HEK293 (cell line): Measurements from ENCODE around the gene STUB1.
A peak's percentile ranks its signal among the peaks of the same experiment; 100 is the strongest.

Experiments
- BCL11B ChIP-seq: fragments of 450-650 bp; formaldehyde crosslinking; IDR thresholded peaks from 2 replicates; pipeline ENCODE4 v1.5.1; 2016; ENCODE audit warnings: low read depth, missing biosample characterization, missing genetic modification characterization
- BCL6B ChIP-seq: fragments of 450-650 bp; formaldehyde crosslinking; IDR thresholded peaks from 2 replicates; pipeline ENCODE4 v1.5.1; 2017; ENCODE audit warnings: missing biosample characterization, missing genetic modification characterization
- KLF1 ChIP-seq: fragments of 450-650 bp; formaldehyde crosslinking; IDR thresholded peaks from 2 replicates; pipeline ENCODE4 v1.5.1; 2016; ENCODE audit warnings: missing biosample characterization, missing genetic modification characterization
- KLF9 ChIP-seq: fragments of 450-650 bp; formaldehyde crosslinking; IDR thresholded peaks from 2 replicates; pipeline ENCODE4 v1.5.1; 2016; ENCODE audit warnings: missing biosample characterization, missing genetic modification characterization, low read depth
- OVOL3 ChIP-seq: fragments of 450-650 bp; formaldehyde crosslinking; IDR thresholded peaks from 2 replicates; pipeline ENCODE4 v1.5.1; 2016; ENCODE audit warnings: missing biosample characterization, missing genetic modification characterization
- PRDM6 ChIP-seq: fragments of 450-650 bp; formaldehyde crosslinking; IDR thresholded peaks from 2 replicates; pipeline ENCODE4 v1.5.1; 2017; ENCODE audit warnings: missing biosample characterization, missing genetic modification characterization
- SP3 ChIP-seq: fragments of 450-650 bp; formaldehyde crosslinking; IDR thresholded peaks from 2 replicates; pipeline ENCODE4 v1.5.1; 2016; ENCODE audit warnings: missing biosample characterization, missing genetic modification characterization
- ZNF133 ChIP-seq: fragments of 450-650 bp; formaldehyde crosslinking; IDR thresholded peaks from 2 replicates; pipeline ENCODE4 v1.5.1; 2016; ENCODE audit warnings: missing biosample characterization, missing genetic modification characterization
- ZNF175 ChIP-seq: fragments of 450-650 bp; formaldehyde crosslinking; IDR thresholded peaks from 2 replicates; pipeline ENCODE4 v1.5.1; 2016; ENCODE audit warnings: missing biosample characterization, missing genetic modification characterization
- ZNF184 ChIP-seq: fragments of 450-650 bp; IDR thresholded peaks from 2 replicates; pipeline ENCODE4 v1.5.1; 2018; ENCODE audit warnings: missing biosample characterization, mild to moderate bottlenecking, missing genetic modification characterization
- ZNF2 ChIP-seq: fragments of 450-650 bp; formaldehyde crosslinking; IDR thresholded peaks from 2 replicates; pipeline ENCODE4 v1.5.1; 2016; ENCODE audit warnings: missing biosample characterization, missing genetic modification characterization
- ZNF202 ChIP-seq: fragments of 450-650 bp; formaldehyde crosslinking; IDR thresholded peaks from 2 replicates; pipeline ENCODE4 v1.5.1; 2016; ENCODE audit warnings: missing biosample characterization, missing genetic modification characterization, borderline replicate concordance
- ZNF24 ChIP-seq: fragments of 450-650 bp; formaldehyde crosslinking; IDR thresholded peaks from 2 replicates; pipeline ENCODE4 v1.5.1; 2016; ENCODE audit warnings: missing biosample characterization, missing genetic modification characterization
- ZNF26 ChIP-seq: fragments of 450-650 bp; formaldehyde crosslinking; IDR thresholded peaks from 2 replicates; pipeline ENCODE4 v1.5.1; 2016; ENCODE audit warnings: missing biosample characterization, missing genetic modification characterization
- ZNF280D ChIP-seq: fragments of 450-650 bp; formaldehyde crosslinking; IDR thresholded peaks from 2 replicates; pipeline ENCODE4 v1.5.1; 2016; ENCODE audit warnings: missing biosample characterization, missing genetic modification characterization
- ZNF391 ChIP-seq: fragments of 450-650 bp; formaldehyde crosslinking; IDR thresholded peaks from 2 replicates; pipeline ENCODE4 v1.5.1; 2016; ENCODE audit warnings: low read depth, missing biosample characterization, missing genetic modification characterization, borderline replicate concordance
- ZNF449 ChIP-seq: fragments of 450-650 bp; formaldehyde crosslinking; IDR thresholded peaks from 2 replicates; pipeline ENCODE4 v1.5.1; 2017; ENCODE audit warnings: missing biosample characterization, mild to moderate bottlenecking, missing genetic modification characterization, moderate library complexity
- ZNF473 ChIP-seq: fragments of 450-650 bp; formaldehyde crosslinking; IDR thresholded peaks from 2 replicates; pipeline ENCODE4 v1.5.1; 2017; ENCODE audit warnings: missing biosample characterization, missing genetic modification characterization
- ZNF501 ChIP-seq: fragments of 450-650 bp; formaldehyde crosslinking; IDR thresholded peaks from 2 replicates; pipeline ENCODE4 v1.5.1; 2016; ENCODE audit warnings: missing biosample characterization, missing genetic modification characterization
- ZNF548 ChIP-seq: fragments of 450-650 bp; formaldehyde crosslinking; IDR thresholded peaks from 2 replicates; pipeline ENCODE4 v1.5.1; 2016; ENCODE audit warnings: missing biosample characterization, missing genetic modification characterization
- ZNF549 ChIP-seq: fragments of 450-650 bp; IDR thresholded peaks from 2 replicates; pipeline ENCODE4 v1.5.1; 2018; ENCODE audit warnings: missing biosample characterization, missing genetic modification characterization, mild to moderate bottlenecking, inconsistent platforms, moderate library complexity
- ZNF600 ChIP-seq: fragments of 450-650 bp; formaldehyde crosslinking; IDR thresholded peaks from 2 replicates; pipeline ENCODE4 v1.5.1; 2016; ENCODE audit warnings: missing biosample characterization, missing genetic modification characterization
- ZNF707 ChIP-seq: fragments of 450-650 bp; formaldehyde crosslinking; IDR thresholded peaks from 2 replicates; pipeline ENCODE4 v1.5.1; 2016; ENCODE audit warnings: missing biosample characterization, missing genetic modification characterization
- ZNF776 ChIP-seq: fragments of 450-650 bp; formaldehyde crosslinking; IDR thresholded peaks from 2 replicates; pipeline ENCODE4 v1.5.0; 2017; ENCODE audit warnings: missing biosample characterization, missing genetic modification characterization, borderline replicate concordance
- ZSCAN18 ChIP-seq: fragments of 450-650 bp; formaldehyde crosslinking; IDR thresholded peaks from 2 replicates; pipeline ENCODE4 v1.5.1; 2016; ENCODE audit warnings: missing biosample characterization, missing genetic modification characterization

Gene STUB1

GRCh38 chr16:678858-679813 lies 1.1 kb upstream of the STUB1 start (continued):
- TF ChIP-seq ZNF549 (no peak), KLF9 (peak; percentile 91), ZNF473 (tag by site-specific recombination) (no peak), ZNF26 (tag by site-specific recombination) (no peak), ZNF501 (no peak; the same call in none of the 2 replicates), PRDM6 (tag by site-specific recombination) (no peak), ZNF184 (tag by site-specific recombination) (no peak), ZNF202 (no peak), KLF1 (tag by site-specific recombination) (peak; percentile 92), ZNF776 (no peak), ZNF2 (tag by site-specific recombination) (0 out of 2 replicates have a peak, but pooled peaks have one; percentile 16), ZNF175 (no peak), BCL11B (tag by site-specific recombination) (no peak), ZNF280D (tag by site-specific recombination) (no peak), ZSCAN18 (tag by site-specific recombination) (no peak), SP3 (tag by site-specific recombination) (peak; percentile 88), BCL6B (tag by site-specific recombination) (no peak), ZNF391 (tag by site-specific recombination) (peak; percentile 69; the same call in 1 of the 2 replicates), ZNF600 (tag by site-specific recombination) (peak; percentile 90), ZNF449 (no peak), OVOL3 (peak; percentile 53; the same call in 1 of the 2 replicates), ZNF133 (tag by site-specific recombination) (no peak), ZNF707 (peak; percentile 31; the same call in 1 of the 2 replicates), ZNF24 (tag by site-specific recombination) (0 out of 2 replicates have a peak, but pooled peaks have one; percentile 57), ZNF548 (tag by site-specific recombination) (no peak)
